Activated naive CD8-positive, alpha-beta T cell treated with anti-CD3 and anti-CD28 coated beads, Interleukin-2, amount 50 U/mL, for 24 hours (primary cell): ENCODE results near the gene STRA8.

ENCODE experiments used
- ATAC-seq: fragments of 150-1000 bp; cut with Tn5 transposase; one replicate; pipeline ENCODE4 v1.10.0; 2021
- DNase-seq: peaks from one replicate; pipeline ENCODE4 v3.0.0; 2021
- H3K27ac Mint-ChIP-seq: one replicate; pipeline ENCODE4 v1.8.0; 2021; ENCODE audit warnings: mild to moderate bottlenecking, mixed read lengths
- H3K27me3 Mint-ChIP-seq: one replicate; pipeline ENCODE4 v1.8.0; 2021; ENCODE audit warnings: mixed read lengths
- H3K36me3 Mint-ChIP-seq: one replicate; pipeline ENCODE4 v1.8.0; 2021; ENCODE audit warnings: low read depth, mixed read lengths
- H3K4me1 Mint-ChIP-seq: one replicate; pipeline ENCODE4 v1.8.0; 2021; ENCODE audit warnings: mixed read lengths
- H3K4me3 Mint-ChIP-seq: one replicate; pipeline ENCODE4 v1.8.0; 2021; ENCODE audit warnings: mild to moderate bottlenecking, moderate library complexity, mixed read lengths
- H3K9me3 Mint-ChIP-seq: one replicate; pipeline ENCODE4 v1.8.0; 2021; ENCODE audit warnings: mixed read lengths

Gene STRA8

DNA sequence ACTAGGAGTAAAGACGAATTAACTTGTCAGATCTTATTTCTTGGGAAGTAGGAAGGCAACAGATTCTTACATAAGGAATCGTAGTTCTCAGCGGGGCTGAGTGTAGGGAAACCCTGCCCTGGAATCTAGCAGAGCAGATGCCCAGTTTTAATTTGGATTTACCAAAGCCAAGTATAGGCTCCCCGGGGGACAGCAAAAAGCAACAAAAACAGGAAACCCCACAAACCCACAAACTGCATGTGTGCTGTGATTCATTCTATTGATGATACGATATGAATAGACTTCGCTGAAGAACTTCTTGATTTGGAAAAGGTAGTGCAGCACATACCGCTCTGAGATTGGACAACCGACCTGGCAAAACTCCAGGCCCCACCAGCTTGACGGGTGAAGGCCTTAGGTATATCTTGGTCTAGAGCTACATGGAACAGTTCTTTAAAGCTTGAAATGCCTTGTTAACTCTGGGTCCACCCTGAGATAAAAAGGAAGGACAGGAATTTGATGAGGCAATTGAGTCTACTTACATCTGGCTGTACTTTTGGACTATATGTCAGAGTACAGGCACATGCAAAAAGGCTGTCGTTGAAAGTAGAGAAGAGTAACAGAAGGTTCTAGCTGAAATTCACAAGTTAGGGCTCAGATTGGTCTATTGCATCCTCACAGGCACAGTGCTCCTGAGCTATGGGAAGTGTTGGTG lies 49.1 kb downstream of the STRA8 start:
- Mint-ChIP-seq H3K4me1 (peaks cover 17% of the 10 kb centered on the region), H3K9me3 (no peaks in the 10 kb centered on the region), H3K36me3 (no peaks in the 10 kb centered on the region), H3K27me3 (peaks cover 18% of the 10 kb centered on the region), H3K27ac (no peak overlapping the region), H3K4me3 (no peak overlapping the region)
- no peak for DNase-seq
- ATAC-seq: no peak

DNA sequence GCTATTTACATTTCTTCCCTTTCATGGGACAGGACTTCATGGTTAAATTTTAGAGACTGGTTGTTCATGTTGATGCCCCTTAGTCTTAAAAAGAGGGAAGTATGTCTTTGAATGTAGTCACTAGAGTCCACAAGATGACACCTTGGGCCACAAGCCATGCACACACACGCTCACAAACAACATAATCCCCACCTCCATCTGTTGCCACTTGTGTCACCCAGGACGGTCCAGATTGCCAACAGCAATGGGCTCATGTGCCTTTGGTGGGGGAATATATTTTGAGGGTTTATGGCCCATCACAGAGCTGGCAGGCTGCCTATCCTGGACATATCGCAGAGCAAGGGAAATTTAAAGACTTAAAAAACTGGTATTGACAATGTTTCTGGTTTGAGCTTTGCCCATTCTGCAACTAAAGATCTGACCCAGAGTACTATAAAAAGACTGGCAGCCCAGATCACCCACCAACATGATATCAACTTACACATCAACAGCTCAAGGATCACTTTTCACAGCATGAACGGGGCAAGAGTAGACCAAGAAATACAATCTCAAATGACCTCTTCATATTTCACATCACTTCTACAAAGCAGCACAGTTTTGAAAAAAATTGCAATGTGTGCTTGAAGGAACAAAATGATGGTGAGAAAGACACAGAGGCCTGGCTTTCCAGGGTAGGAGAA lies 50.5 kb downstream of the STRA8 start:
- Mint-ChIP-seq H3K36me3 (no peaks in the 10 kb centered on the region), H3K27ac (no peak overlapping the region), H3K9me3 (no peaks in the 10 kb centered on the region), H3K4me3 (no peak overlapping the region), H3K4me1 (peaks cover 17% of the 10 kb centered on the region), H3K27me3 (peaks cover 16% of the 10 kb centered on the region)
- DNase-seq (no peak), ATAC-seq (no peak)

DNA sequence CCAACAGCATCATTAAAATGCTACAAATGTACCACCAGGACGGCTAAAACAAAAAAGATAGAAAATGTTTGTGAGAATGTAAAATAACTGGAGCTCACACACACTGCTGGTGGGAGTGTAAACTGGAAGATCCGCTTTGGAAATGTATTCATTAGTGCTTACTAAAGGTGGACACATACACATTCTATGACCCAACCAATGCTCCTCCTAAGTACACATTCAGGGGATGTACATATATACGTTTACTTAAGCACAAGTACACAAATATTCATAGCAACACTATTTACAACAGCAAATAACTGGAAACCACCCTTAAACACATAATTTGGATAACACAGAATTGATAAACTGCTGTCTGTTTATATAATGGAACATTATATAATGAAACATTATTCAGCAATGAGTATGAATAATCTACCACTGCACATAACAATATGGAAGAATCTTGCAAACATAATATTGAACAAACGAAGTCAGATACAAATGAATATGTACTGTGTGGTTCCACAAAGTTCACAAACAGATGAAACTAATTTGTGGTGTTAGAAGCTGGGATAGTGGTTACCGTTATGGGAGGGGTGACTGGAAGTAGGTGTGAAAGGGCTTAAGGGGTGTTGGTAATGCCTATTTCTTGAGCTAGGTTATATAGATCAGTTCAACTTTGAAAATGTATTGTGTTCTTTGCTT lies 52.1 kb downstream of the STRA8 start:
- H3K4me1 Mint-ChIP-seq: peaks cover 17% of the 10 kb centered on the region
- no peak overlapping the region for H3K27ac Mint-ChIP-seq
- ATAC-seq (no peak), DNase-seq (no peak)
- peaks cover 5% of the 10 kb centered on the region for H3K27me3 Mint-ChIP-seq
- no peaks in the 10 kb centered on the region for H3K36me3 Mint-ChIP-seq
- no peaks in the 10 kb centered on the region for H3K9me3 Mint-ChIP-seq
- no peak overlapping the region for H3K4me3 Mint-ChIP-seq

DNA sequence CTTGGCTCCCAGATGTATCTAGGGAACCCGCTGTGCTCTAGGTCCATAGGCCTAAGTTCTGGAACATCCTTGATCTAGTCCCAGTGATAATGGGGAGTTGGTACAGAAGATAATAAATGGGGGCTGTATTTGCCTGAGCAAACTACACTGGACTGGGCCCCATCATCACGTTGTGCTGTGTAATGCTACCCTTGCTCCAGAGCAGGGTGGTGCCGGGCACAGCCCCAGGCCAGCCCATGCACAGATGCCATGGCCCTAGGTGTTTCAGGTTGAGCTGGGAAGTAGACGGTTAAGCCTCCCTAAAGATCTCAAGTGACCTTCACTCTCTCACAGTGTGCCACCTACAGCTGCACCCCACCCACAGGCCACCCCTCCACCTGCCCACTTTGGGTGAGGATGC lies 53.2 kb downstream of the STRA8 start:
- no peaks in the 10 kb centered on the region for H3K27me3 Mint-ChIP-seq
- ATAC-seq (no peak), DNase-seq (no peak)

DNA sequence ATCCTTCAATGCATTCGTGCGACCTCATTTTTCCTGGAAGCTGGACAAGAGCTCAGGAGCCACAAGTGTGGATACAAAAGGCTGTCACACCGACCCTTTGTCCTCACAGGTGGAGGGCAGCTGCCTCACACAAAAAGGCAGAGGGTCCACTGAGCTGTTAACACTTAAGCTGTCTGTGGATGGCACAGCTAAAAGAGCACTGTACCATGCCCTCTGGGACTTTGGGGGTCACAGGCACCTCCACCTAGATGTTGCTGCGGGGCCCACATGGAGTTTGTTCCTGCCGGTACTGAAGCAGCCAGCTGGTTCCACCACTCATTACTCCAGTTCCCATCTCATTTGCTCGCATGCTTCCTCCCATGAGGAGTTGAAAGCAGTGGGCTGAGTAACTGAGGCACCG lies 57.0 kb downstream of the STRA8 start:
- H3K27ac Mint-ChIP-seq: no peak overlapping the region
- no peaks in the 10 kb centered on the region for H3K9me3 Mint-ChIP-seq
- H3K4me3 Mint-ChIP-seq: no peak overlapping the region
- H3K36me3 Mint-ChIP-seq: no peaks in the 10 kb centered on the region
- ATAC-seq: no peak
- no peaks in the 10 kb centered on the region for H3K27me3 Mint-ChIP-seq
- no peaks in the 10 kb centered on the region for H3K4me1 Mint-ChIP-seq
- no peak for DNase-seq

More for the DNA sequence above, 53.2 kb downstream of the STRA8 start:
- Mint-ChIP-seq H3K36me3 (no peaks in the 10 kb centered on the region), H3K4me3 (no peak overlapping the region), H3K27ac (no peak overlapping the region), H3K9me3 (no peaks in the 10 kb centered on the region), H3K4me1 (peaks cover 9% of the 10 kb centered on the region)

DNA sequence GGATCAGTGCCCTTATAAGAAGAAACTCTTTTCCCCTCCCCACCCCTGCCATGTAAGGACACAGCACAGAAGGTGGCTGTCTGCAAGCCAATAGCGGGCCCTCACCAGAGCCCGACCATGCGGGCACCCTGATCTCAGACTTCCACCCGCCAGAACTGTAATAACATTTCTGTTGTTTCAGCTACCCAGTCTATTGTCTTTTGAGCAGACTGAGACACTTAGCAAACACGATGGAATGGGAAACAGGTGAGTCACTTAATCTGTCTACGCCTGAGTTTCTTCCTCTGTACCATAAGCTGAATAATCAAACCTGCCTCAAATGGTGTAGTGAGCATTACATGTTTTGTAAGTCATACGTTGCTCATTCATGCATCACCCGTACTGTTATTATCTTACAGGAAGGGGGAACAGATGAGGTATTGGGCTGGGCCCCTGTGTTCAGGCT lies 58.2 kb downstream of the STRA8 start:
- Mint-ChIP-seq H3K27ac (no peak overlapping the region), H3K4me3 (no peak overlapping the region), H3K4me1 (no peaks in the 10 kb centered on the region), H3K36me3 (no peaks in the 10 kb centered on the region), H3K27me3 (no peaks in the 10 kb centered on the region), H3K9me3 (no peaks in the 10 kb centered on the region)
- ATAC-seq: peak; percentile 40
- DNase-seq: no peak

DNA sequence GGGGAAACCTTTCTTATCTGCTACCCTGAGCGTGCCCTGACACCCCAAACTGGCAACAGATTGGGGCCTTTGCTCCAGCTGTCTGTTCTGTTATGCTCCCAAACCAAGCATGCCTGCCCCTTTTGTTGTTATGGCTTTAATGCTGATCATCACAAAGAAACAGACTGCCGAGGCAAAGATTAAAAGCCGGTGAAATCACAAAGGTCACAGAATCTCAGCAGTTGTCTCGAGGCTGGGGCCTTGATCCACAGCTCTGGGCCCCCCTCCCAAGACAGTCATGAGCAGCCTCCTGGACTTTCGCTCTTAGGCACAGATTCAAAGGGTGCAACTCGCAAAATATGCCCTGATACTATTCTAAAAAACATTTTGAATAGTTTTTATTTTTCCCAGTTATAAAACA lies 65.6 kb downstream of the STRA8 start:
- ATAC-seq (no peak), DNase-seq (no peak)
- no peak overlapping the region for H3K4me3 Mint-ChIP-seq
- no peaks in the 10 kb centered on the region for H3K4me1 Mint-ChIP-seq
- H3K27ac Mint-ChIP-seq: no peak overlapping the region
- peaks cover 4% of the 10 kb centered on the region for H3K36me3 Mint-ChIP-seq
- no peaks in the 10 kb centered on the region for H3K27me3 Mint-ChIP-seq
- peaks cover 13% of the 10 kb centered on the region for H3K9me3 Mint-ChIP-seq

DNA sequence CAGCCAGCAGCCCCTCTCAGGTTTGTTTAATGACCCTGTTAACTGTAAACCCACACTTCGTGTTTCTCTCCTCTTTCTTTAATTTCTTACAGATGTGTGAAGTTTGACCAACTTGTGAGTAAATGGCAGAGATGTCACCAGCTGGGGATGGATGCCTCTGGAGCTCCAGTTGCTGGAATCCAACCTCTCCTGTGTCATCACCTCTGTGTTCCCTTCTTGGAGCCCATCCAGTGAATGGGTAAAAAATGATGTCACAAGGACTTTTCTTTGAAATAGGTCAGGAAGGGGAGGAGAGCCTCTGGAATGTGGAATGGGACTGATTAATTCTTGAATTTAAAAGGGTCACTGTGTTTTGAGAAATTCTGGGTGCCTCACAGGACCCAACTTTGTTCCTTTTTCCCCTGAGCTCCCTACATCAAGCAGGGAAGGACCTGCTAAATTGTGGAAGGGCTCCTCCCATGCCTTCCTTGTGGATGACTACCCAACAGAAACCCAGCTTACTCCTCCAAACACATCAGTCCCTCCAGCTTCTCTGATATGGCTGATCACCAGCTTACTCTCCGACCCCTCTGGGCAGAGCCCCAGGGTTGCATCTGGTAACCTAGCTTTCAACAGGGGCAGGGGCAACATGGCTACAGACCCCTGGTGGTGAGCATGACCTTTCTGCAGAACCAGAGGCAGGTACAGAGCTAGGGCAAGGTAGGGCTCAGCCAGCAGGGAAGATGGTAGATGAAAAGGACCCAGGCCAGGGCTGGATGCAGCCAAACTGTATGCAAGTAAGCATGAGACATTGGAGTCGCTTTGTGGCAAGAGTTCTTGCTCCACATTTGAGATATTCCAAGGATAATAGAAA lies 67.5 kb downstream of the STRA8 start:
- Mint-ChIP-seq H3K27me3 (no peaks in the 10 kb centered on the region), H3K36me3 (peaks cover 4% of the 10 kb centered on the region), H3K4me3 (no peak overlapping the region), H3K9me3 (peaks cover 13% of the 10 kb centered on the region), H3K4me1 (no peaks in the 10 kb centered on the region), H3K27ac (no peak overlapping the region)
- DNase-seq (no peak), ATAC-seq (no peak)
